HepG2 (cell line): ENCODE results near the gene TEX19. TPM values are rescaled to one million over a fixed set of nuclear protein-coding genes. Genes with fewer than 3 reads are reported as not detected.

ENCODE experiments used
- ATAC-seq: fragments of 200-7000 bp; cut with Tn5 transposase; 3 replicates; pipeline ENCODE4 v1.9.1; 2020; ENCODE audit warnings: mild to moderate bottlenecking, moderate library complexity
- BruUV-seq: library from RNA; stranded (reverse); fragments of 400-500 nt; replicated peaks from 2 replicates; lab custom pipeline; 2021; lab: Mats Ljungman, UMichigan
- CTCF ChIA-PET: fragments of 300-600 bp; formaldehyde crosslinking; extraction: SDS; loops from one replicate; lab custom pipeline; 2021; ENCODE audit warnings: low total read pairs, inconsistent platforms, low intra/inter-chr PET ratio; lab: Yijun Ruan, JAX
- POLR2A ChIA-PET: fragments of 350-600 bp; sonication (Branson Sonifier 250); formaldehyde crosslinking; loops from one replicate; lab custom pipeline; 2020; ENCODE audit warnings: antibody characterized with exemption, inconsistent platforms; lab: Yijun Ruan, JAX
- DNase-seq: peaks from one replicate; pipeline ENCODE4 v3.0.0-alpha.2; 2015; ENCODE audit warnings: low spot score
- FAIRE-seq: peaks from 3 replicates; lab custom pipeline; 2011; peaks lifted over from hg19 to GRCh38; lab: Jason Lieb, UNC
- H2AFZ ChIP-seq: one replicate; pipeline ENCODE4 v1.6.1; 2011; ENCODE audit warnings: low read length, inconsistent platforms
- H3K27ac ChIP-seq: fragments of 300-600 bp; 3 replicates; pipeline ENCODE4 v1.8.0; 2011; ENCODE audit warnings: mixed run types, mild to moderate bottlenecking, mixed read lengths, low read length, inconsistent platforms; ENCODE audit not compliant: insufficient read depth; ENCODE audit errors: extremely low read length
- H3K27me3 ChIP-seq, 2 experiments: fragments of 200-600 bp in 1 of 2; 2 replicates in 1 of 2; 3 replicates in 1 of 2; pipeline versions ENCODE4 v1.6.0 to v1.8.0; 2011; ENCODE audit warnings: low read length in 2 of 2, mild to moderate bottlenecking in 2 of 2, moderate library complexity in 2 of 2, inconsistent platforms in 1 of 2; ENCODE audit not compliant: insufficient read depth in 2 of 2, control insufficient read depth in 1 of 2
- H3K36me3 ChIP-seq, 2 experiments: fragments of 200-600 bp in 1 of 2; replicated peaks in 1 of 2; 2 replicates in 1 of 2; 3 replicates in 1 of 2; pipeline versions ENCODE4 v1.5.1 to v1.8.0; 2011; ENCODE audit warnings: low read length in 2 of 2, inconsistent platforms in 1 of 2; ENCODE audit not compliant: insufficient read depth in 2 of 2, control insufficient read depth in 1 of 2
- H3K4me1 ChIP-seq: 2 replicates; pipeline ENCODE4 v1.5.1; 2012; ENCODE audit warnings: low read length, inconsistent platforms; ENCODE audit not compliant: insufficient read depth
- H3K4me2 ChIP-seq: 2 replicates; pipeline ENCODE4 v1.6.0; 2011; ENCODE audit warnings: low read depth, low read length, inconsistent platforms
- H3K4me3 ChIP-seq, 3 experiments: fragments of 200-600 bp in 1 of 3; sonication (generic), shearing (Covaris generic) in 1 of 3; replicated peaks in 1 of 3; 2 replicates each; pipeline ENCODE4 v1.5.1; 2011 to 2016; ENCODE audit warnings: low read length in 3 of 3, inconsistent platforms in 2 of 3, low read depth in 2 of 3, mild to moderate bottlenecking in 2 of 3, control low read depth in 1 of 3, mixed read lengths in 1 of 3; ENCODE audit not compliant: insufficient read depth in 1 of 3
- H3K79me2 ChIP-seq: one replicate; pipeline ENCODE4 v1.6.1; 2011; ENCODE audit warnings: low read length, inconsistent platforms; ENCODE audit not compliant: insufficient read depth
- H3K9ac ChIP-seq: 2 replicates; pipeline ENCODE4 v1.6.0; 2011; ENCODE audit warnings: mild to moderate bottlenecking, low read depth, low read length, inconsistent platforms; ENCODE audit not compliant: insufficient read depth
- H3K9me3 ChIP-seq: 2 replicates; pipeline ENCODE4 v1.5.1; 2012; ENCODE audit warnings: mild to moderate bottlenecking, low read length
- H4K20me1 ChIP-seq: 2 replicates; pipeline ENCODE4 v1.6.0; 2011; ENCODE audit warnings: inconsistent platforms, mild to moderate bottlenecking, low read length, moderate library complexity; ENCODE audit not compliant: insufficient read depth
- ATF7 ChIP-seq, 2 experiments: fragments of 450-650 bp in 1 of 2; sonication (generic) in 1 of 2; formaldehyde crosslinking in 1 of 2; IDR thresholded peaks; 2 replicates each; pipeline versions ENCODE4 v1.4.0 to v1.6.1; 2016 to 2020; ENCODE audit warnings: antibody characterized with exemption in 1 of 2, mild to moderate bottlenecking in 1 of 2, missing genetic modification reagents in 1 of 2
- HBP1 ChIP-seq: IDR thresholded peaks from 2 replicates; pipeline ENCODE4 v1.6.1; 2016; ENCODE audit warnings: low read depth, control low read depth
- HCFC1 ChIP-seq: fragments of 150-350 bp; IDR thresholded peaks from 2 replicates; pipeline ENCODE4 v1.6.1; 2014; ENCODE audit warnings: low read depth, low read length
- IKZF5 ChIP-seq: IDR thresholded peaks from 2 replicates; pipeline ENCODE4 v1.6.1; 2018; ENCODE audit warnings: missing genetic modification reagents, mild to moderate bottlenecking, missing compliant biosample characterization
- JUNB ChIP-seq: sonication (generic); formaldehyde crosslinking; IDR thresholded peaks from 2 replicates; pipeline ENCODE4 v1.8.0; 2022; ENCODE audit warnings: missing genetic modification reagents, mild to moderate bottlenecking, borderline replicate concordance
- NCOR1 ChIP-seq: fragments of 200-600 bp; sonication (generic); IDR thresholded peaks from 2 replicates; pipeline ENCODE4 v1.7.0; 2017; ENCODE audit warnings: antibody characterized with exemption, low read length, borderline replicate concordance
- PHF21A ChIP-seq: sonication (generic); formaldehyde crosslinking; IDR thresholded peaks from 2 replicates; pipeline ENCODE4 v1.5.0; 2020; ENCODE audit warnings: mild to moderate bottlenecking, missing genetic modification reagents
- SALL1 ChIP-seq: sonication (generic); formaldehyde crosslinking; IDR thresholded peaks from 2 replicates; pipeline ENCODE4 v1.8.0; 2022; ENCODE audit warnings: mild to moderate bottlenecking, missing genetic modification reagents
- ZNF407 ChIP-seq: sonication (generic); formaldehyde crosslinking; IDR thresholded peaks from one replicate; pipeline ENCODE4 v1.5.1; 2020; ENCODE audit warnings: mild to moderate bottlenecking, missing genetic modification reagents; ENCODE audit errors: not compliant biosample characterization
- ZNF580 ChIP-seq: IDR thresholded peaks from 2 replicates; pipeline ENCODE4 v1.6.1; 2016; ENCODE audit warnings: low read depth, borderline replicate concordance
- ZNF674 ChIP-seq: sonication (generic); formaldehyde crosslinking; IDR thresholded peaks from 2 replicates; pipeline ENCODE4 v1.5.0; 2020; ENCODE audit warnings: low read depth, mild to moderate bottlenecking, missing genetic modification reagents
- WGBS: methylation state at CpG from one replicate; pipeline ENCODE4 v1.1.6; 2017; ENCODE audit warnings: low lambda C conversion rate; 5-methylcytosine and 5-hydroxymethylcytosine counted together
- in situ Hi-C: cut with HindIII; loops from 2 replicates; pipeline ENCODE4 v1.10.0; 2017; ENCODE audit warnings: low pct_unique_long_range_greater_than_20kb; ENCODE audit not compliant: extremely low pct_ligation_motif_present
- intact Hi-C: fragments of 100-400 bp; cut with micrococcal nuclease; formaldehyde crosslinking; loops from one replicate; pipeline ENCODE4 v1.10.0; 2022; ENCODE audit not compliant: unreplicated experiment
- polyA plus RNA-seq, 8 experiments: library from polyadenylated mRNA; depleted of rRNA in 3 of 8; stranded (reverse) in 7 of 8; unstranded in 1 of 8; fragments of >200 nt; fragmentation: Illumina TruSeq in 4 of 8; extraction: Trizol in 4 of 8; gene quantifications; 2 replicates each; pipeline versions ENCODE4 v1.2.1 to v1.2.3, GENCODE V29; 2011 to 2016; ENCODE audit warnings: low read depth in 4 of 8, missing spikeins in 1 of 8, mixed read lengths in 1 of 8; ENCODE audit not compliant: insufficient read depth in 1 of 8
- total RNA-seq, 5 experiments: library from RNA; depleted of rRNA; stranded (reverse); fragments of >200 nt; fragmentation: Illumina TruSeq; extraction: Trizol; gene quantifications; 2 replicates each; pipeline ENCODE4 v1.2.3, GENCODE V29; 2016; ENCODE audit warnings: low read depth in 1 of 5

Gene TEX19
- total and polyA plus RNA-seq, 2 of the 13 experiments (the other 11 are each of a cell fraction or from before 2014, with no cell fraction given) = 1.3 to 6.0 TPM

- Histone ChIP-seq H2AFZ (no peak overlapping the region), H3K4me2 (no peak overlapping the region), H3K27ac (no peak overlapping the region), H3K27me3 (no peaks in the 10 kb centered on the region), H4K20me1 (no peaks in the 10 kb centered on the region), H3K9me3 (no peaks in the 10 kb centered on the region), H3K4me1 (peaks cover 13% of the 10 kb centered on the region), H3K4me3 (no peak overlapping the region), H3K36me3 (peaks cover 18 to 23% of the 10 kb centered on the region in 2 experiments; a peak in 4 of 5 replicates), H3K9ac (no peak overlapping the region), H3K79me2 (no peaks in the 10 kb centered on the region)
- ATAC-seq (no peak), FAIRE-seq (no peak), DNase-seq (no peak)
- in situ Hi-C loops = no loop called here
- intact Hi-C loops = no loop called here
- BruUV-seq = no TSS peak
- ChIA-PET CTCF (no interaction called here), POLR2A (interaction anchor here (0.6 kb wide), 1 partner anchor 26 kb away, joined by 4 read pairs; no protein-coding TSS in a partner anchor)
- WGBS = 96% methylated on average over 12 of the region's 13 CpGs
- no peak for TF ChIP-seq PHF21A
- TF ChIP-seq SALL1 = no peak
- no peak for TF ChIP-seq ZNF407 (CRISPR knock-in tag)
- no peak for TF ChIP-seq ZNF580 (CRISPR knock-in tag)
- TF ChIP-seq NCOR1 = no peak
- TF ChIP-seq ATF7 (IDR thresholded peaks at IDR 0.05) = no peak
- TF ChIP-seq ATF7 (CRISPR knock-in tag; IDR thresholded peaks at IDR 0.05) = no peak
- TF ChIP-seq HBP1 (CRISPR knock-in tag) = no peak
- TF ChIP-seq IKZF5 (CRISPR knock-in tag) = no peak
- no peak for TF ChIP-seq HCFC1
- no peak for TF ChIP-seq JUNB
- no peak for TF ChIP-seq ZNF674 (CRISPR knock-in tag)
Measured at GRCh38 chr17:82399041-82399441, 40.0 kb downstream of the TEX19 start.
